ENCODE measurements around the gene MORF4L2.

MORF4L2 gene, protein sequence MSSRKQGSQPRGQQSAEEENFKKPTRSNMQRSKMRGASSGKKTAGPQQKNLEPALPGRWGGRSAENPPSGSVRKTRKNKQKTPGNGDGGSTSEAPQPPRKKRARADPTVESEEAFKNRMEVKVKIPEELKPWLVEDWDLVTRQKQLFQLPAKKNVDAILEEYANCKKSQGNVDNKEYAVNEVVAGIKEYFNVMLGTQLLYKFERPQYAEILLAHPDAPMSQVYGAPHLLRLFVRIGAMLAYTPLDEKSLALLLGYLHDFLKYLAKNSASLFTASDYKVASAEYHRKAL

DNA sequence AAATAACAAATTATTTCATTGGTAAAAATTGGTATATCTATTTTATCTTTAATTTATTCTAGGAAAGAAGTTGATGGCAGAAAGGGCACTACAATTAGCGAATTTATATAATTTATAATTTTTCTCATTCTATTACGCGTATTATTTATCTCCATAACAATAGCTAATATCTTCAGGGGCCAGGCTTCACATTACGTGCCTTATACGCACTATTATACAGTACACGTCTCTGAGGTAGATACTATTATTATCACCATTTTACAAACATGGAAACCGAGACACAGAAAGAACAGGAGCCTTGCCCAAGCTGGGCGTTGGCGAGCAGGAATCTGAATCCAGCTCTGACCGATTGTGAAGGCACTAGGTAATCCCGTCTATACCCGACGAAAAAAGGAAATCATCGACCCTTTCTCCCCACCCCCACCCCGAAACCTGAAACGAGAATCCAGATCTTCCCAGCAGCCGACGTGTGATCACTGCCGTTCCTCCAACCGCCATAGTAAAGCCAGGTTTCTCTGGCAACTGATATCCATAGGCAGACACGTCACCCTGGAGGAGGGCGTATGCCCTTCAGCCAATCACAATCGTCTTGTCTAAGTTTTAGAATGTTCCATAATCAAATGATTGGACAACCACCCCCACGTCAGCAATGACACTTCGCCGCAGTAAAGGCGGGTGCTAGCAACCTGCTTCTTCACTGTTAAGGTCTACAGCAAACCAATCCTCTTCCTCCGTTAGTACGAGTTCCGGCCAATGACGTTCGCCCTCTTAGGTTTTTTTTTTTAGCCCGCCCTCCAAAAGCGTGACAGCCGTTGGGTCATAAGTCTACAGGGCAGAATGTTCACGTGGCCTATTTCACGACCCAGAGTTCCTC lies at the start of gene MORF4L2:
TSS of gene MORF4L2 (minus strand) at position 501 of the 874 bp plus-strand sequence. CDS start 9,672 bp downstream, outside the sequence.
- peak; percentile 86 for DNase-seq

DNA sequence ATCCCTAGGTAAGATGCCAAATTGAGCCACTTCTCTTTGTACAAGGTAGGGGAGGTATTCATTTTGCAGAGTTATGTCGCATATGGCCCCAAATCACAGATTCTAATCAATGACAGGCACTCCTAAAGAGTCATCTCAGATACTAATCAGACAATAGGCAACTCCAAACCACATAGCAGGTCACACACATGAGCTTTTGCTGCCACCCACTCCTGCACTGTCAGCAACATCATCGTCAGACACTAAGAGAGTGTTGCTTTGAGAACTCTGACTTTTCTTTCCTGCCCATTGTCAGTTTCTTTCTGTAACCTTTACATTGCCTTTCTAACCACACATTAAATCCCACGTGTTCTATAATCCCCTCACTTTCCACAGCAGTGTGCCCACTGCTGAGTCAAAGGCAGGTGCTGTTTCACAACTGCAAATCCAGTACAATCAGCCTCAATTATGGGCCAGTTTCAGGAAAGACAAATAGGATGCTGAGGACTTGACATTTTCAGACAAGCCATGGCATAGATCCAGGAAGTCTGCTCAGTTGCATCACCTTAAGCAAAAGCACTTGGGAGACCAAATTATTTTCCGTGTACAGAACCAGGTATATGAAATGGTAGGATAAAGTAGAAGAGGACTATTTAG lies 47.7 kb upstream of the MORF4L2 start:
- DNase-seq: no peak

DNA sequence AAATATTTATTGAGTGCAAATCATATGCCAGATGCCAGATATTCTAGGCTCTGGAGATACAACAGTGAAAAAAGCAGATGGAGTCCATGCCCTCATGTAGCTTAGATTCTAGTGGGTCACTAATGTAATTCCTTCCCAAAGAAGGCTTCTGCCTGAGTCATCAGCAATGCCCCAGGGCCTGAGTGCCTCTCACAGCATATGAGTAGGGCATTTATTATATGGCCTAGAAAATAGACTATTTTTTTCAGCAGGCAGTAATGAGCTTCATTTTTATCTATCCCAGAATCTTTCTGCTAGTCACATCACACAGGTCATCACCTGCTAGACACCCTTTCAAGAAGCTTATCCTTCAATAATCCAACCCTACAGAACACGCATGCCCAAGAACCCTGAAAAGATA lies 46.5 kb upstream of the MORF4L2 start:
- no peak for DNase-seq

DNA sequence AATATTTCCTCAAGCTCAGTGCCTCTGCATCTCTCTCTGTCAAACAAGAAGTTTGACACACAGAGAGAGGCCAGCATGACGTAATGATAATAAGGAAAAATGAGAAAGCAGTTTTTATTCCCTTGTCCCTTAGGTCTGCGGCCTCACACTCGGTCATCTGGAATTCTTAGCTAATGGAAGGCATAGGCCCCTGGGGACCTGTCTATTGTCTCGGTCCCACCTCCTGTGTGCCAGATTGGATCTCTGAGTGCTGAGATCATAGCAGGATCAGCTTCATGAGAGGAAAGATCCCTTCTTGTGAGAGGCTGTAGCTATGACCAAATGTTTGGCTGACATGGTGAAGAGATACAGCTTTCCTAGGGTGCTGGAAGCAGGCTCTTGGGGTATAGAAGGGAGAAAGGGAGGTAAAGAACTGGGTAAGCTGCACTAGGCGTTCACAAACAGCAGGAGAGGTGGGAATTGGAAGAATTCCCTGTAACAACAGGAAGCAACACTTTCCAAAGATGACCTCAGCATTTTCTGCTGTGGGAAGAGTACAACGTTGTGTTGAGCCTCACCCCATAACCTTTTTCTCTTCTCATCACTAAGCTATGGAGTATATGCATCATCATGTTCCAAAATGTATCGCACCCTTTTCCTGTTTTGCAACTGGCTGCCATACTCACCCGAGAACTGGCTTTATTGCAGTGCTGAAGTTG lies 44.4 kb upstream of the MORF4L2 start:
- no peak for DNase-seq

DNA sequence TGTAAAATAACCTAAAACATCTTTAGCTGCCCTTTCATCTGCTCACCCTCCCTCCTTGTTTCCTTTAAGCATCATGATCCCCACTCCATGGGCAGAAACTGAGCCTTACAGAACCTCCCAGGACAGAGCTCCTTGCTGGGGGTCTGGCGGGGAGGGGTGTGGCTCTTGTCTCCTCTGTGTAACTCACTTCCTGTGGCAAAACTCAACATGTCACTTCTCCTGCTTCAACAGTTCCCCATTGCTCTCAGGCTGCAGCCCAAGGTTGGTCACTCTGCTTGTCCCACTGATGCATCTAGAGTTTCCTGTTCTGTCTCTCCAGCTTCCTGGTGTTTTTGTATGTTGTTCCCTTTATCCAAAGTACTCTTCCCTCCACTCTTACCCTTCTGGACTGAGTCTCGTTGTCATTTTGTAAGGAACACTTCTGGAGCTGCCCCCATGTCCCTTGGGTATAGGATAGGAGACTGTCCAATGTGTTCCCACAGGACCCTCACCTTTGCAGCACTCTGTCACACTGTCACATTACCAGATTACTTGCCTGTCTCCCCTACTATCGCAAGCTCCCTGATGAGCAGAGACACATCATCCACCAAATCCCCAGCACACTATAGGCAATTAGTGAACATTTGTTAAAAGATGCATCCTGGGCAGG lies 43.8 kb upstream of the MORF4L2 start:
- no peak for DNase-seq

DNA sequence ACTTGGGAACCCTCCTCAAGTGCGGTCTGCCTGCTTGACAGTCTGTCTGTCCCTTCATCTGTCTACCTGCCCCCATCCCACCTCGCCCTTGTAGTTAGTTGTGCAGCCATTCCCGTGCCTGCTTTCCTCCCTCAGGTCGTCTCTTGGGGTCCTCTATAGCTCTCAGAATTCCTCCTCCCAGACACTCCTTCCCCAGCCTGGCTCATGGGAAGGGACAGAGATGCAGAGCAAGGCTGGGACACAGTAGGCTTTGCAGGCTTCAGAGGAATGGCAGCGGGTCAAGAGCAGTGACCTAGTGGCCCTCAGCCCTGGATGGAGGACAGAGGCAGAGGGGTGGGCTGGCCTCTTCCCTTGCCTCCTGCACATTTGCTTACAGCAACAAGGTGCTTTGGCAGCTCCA lies 42.5 kb upstream of the MORF4L2 start:
- DNase-seq: no peak

DNA sequence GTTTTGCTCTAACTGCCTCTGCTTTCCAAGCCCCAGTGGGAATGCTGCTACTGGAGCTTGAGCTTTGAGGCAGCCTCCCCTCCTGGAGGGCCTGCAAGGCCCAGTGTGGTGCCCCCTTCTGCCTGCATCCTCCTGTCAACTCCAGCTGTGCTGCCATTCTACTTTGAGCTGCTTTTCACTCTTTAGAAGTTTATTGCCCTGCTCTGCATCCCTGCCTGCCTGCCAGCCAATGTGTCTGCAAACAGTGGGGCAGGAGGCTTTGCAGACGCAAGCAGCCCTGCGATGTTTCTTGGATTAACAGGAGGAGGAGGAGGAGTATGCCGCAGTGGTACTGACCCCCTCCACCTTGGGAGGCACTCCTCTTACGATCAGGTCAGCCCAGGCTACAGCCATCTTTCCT lies 40.6 kb upstream of the MORF4L2 start:
- DNase-seq: no peak

DNA sequence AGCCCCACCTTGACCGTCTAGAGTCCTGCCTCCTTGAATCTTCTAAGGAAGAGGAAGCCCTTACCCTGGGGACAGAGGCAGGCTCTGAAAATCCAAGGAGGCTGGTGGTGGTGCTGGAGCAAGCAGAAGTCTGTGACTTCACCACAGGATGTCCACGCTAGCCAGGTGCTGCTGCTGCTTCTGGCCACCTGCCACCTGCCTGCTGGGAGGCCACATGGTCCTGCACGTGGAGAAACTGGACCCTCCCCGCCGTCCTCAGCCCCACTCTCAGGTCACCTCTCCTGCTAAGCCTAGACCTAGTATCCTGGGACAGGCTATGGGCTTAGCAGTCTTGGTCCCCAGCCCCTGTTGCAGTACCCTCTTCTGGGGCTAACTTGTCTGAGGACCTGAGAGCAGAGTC lies 40.0 kb upstream of the MORF4L2 start:
- no peak for DNase-seq

DNA sequence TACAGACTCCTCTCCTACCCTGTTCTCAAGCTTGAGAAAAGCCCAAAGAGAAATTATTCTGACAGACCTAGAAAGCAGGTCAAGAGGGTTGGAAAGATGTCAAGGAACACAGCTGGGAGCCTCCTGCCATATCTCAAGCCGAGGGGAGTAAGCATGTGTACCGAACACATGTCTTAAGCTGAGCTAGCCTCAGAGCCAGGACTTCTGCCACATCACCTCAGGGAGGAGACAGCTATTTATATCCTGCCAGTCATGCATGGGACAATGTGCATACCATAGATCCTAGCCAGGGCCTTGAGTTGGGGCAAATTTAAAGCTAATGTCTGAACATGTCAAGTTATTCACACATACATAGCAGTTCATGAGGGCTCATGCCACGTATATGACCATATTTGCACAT lies 36.0 kb upstream of the MORF4L2 start:
- DNase-seq: no peak

DNA sequence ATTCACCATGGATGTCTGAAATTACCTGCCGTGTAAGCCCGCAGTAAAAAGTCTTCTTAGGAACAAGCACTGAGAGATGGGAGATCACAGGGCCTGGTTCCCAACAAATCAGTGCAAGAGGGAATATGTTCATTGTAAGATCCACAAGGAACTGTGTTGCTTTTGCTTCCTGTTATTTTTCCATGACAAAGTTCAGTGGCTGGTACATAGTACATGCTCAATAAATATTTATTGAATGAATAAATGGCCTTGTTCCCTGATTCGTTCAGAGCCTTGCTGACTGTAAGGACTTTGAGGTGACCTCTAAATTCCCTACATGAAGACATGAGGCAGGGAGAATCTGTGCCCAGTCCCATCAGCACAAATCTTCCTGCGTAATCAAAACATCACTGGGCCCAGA lies 31.6 kb upstream of the MORF4L2 start:
- no peak for DNase-seq

DNA sequence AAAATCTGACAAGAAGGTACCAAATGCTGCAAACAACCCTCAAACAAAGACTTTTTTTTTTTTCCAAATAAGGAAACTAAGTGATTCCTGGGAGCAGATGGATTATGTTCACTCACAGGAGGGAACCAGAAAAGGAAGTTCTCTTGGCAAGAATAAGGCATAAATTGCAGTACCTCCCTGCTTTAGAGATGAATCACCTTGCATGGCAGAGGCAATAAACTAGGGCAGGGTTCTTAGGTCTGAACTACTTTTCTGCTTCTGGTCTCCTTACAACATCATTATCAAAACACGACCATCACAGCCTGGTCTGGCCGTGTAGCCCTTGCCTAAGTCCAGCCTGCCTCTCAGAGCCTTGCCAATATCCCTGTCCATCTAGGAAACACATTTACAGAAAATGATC lies 30.5 kb upstream of the MORF4L2 start:
- no peak for DNase-seq

DNA sequence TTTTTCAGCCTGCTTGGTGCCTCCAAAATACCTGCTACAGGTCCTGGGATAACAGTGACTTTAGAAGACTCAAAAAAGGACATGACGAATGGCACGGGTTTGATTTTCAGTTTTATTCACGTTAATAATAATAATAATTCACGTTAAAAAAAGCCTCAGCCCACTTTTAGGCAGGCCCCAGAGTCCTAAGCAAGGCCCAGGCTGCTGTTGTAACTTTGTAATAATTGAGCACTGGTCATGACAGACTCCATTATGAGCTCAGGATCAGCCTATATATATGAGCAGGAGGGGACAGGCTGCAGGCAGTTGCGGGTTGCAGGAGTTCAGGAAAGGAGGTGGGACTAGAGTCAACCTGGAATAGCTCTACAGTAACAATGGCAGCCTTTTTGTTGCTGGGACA lies 24.1 kb upstream of the MORF4L2 start, which contains the start of gene TMEM31:
TSS of gene TMEM31 (plus strand) at position 301 of the 400 bp plus-strand sequence. CDS start 1,350 bp downstream, outside the sequence.
- no peak for DNase-seq

DNA sequence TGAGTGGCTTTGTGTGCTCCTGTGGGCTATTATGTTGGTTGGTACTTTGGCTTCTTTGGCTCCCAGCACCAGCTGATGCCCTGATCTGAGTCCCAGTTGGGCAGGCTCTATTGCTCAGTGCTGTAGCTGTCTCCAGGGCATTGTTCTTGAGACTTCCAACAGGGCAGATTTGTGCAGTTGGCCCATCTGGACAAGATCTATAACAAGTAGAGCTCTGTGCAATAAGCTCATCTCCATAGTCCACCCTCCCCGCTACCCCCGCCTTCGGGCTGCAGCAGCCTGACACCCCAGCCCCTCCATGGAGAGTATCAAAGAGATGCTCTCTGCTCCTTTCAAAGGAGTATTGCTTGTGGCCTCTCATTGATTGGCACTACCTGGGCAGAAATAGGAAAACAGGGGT lies 18.4 kb upstream of the MORF4L2 start:
- no peak for DNase-seq

DNA sequence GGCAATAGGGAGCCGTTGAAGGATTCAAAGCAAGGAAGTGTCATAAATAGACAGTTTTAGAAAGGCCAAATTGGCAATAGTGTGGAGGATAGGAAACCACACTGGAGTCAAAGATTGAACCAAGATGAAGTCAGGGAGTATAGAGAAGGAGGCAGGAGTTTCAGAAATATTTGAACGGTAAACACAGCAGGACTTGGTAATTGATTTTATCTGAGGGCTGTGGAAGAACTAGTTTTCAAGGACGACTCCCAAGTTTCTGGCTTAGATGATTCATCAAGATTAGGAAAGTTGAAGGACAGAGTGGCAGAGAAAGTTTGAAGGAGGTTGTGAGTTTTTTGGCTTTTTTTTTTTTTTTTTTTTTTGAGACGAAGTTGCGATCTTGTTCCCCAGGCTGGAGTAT lies 12.7 kb upstream of the MORF4L2 start:
- no peak for DNase-seq

DNA sequence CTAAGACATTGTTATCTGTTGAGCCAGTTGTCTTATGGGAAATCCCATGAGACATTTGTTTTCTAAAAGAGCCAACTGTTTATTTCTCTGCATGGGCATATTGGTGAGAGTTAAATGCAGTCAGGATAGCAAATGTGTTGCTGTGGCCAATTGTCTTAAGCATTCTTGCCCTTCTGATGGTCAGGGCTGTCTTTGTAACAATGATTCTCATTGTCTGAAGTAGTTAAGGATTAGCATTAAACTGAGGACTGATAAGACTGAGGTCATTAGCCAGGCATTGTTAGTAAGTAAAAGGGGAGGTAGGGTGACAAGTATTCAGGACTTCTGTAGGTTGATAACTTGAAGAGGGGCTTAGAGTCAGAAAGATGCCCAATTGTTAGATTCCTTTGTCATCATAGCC lies 11.2 kb upstream of the MORF4L2 start:
- DNase-seq: no peak

DNA sequence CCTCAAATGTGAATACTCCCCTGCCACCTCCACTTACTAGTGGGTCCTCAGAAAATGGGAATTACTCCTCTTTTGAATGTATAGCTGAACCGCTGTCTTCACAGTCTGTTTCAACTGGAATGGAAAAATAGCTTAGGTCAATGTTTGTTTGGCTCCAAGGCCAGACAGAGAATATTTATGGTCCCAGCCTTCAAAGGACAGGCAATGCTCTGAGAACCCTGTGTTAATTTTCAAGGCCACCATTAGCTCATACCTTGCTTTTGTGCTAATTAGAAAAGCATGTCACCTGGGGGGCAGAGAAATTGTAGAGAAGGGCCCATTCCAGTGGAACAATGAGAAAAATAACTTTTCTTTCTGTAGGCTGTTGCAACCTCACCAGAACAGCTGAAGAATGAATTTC lies 4.6 kb upstream of the MORF4L2 start:
- DNase-seq: no peak

DNA sequence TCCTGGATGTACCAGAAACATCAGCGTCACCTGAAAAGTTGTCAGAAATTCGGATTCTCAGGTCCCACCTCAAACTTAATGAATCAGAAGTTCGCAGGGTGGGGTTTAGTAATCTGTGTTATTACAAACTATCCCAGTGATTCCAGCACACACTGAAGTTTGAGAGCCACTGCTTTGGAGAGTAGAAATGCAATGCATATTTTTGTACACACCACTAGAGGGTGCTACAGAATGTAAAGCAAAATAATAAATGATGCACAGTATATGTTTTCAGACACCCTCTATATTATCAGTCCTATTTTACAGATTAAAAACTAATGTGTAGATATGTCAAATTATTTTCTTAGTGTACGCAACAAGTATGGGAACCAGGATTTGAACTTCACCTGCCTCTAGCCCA lies 2.4 kb upstream of the MORF4L2 start:
- DNase-seq: no peak

DNA sequence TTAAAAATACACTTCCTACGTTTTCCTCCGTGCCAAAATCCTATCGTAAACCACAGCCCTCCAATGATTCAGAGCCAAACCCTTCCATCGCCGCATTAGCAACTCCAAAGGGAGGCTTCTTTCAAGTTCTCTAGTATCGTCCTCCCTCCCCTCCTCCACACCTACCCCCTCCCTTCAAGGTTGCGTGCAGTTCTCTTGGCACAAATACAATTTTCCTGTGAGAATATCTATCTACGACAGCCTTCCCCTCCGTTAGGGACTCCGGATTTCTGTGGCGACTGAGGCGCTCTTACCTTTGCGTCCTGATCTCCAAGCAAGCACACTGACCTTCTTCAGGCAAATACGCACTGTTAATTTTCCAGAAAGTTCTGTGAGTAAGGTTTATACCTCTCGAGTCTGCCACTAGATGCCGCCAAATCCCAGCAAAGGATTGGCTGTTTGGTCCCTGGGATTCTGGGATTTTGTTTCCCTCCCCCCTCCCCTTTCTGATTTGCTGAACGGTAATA lies 1.2 kb upstream of the MORF4L2 start:
- peak; percentile 39 for DNase-seq

DNA sequence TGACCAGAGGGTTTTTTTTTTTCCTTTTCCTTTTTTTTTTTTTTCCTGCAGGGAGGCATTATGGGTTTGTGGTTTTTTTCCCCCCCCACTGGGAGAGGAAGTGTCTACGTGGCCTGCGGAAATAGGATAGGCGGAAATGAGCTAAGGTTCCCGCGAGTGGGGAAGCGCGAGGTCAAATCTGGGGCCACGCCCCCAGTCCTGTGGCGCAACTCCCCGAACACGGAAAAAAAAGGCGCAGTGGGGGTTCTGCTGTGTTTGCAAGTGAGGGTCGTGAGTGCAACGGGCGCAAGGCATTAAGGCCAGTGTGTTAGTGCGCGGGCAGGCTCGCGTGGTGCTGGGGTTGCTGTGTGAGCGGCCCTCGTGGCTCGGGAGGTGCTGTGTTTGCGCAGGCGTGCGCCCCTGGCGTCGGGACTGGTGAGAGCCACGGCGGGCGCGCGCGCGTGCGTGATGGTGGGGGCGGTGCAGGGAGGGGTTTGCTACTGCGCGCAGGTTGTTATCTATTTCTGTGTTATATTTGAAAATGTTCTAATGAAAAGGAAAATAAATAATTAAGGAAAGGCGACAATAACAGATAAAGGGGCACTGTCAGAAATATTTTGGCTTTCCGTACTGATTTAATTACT lies 685 bp upstream of the MORF4L2 start:
- peak; percentile 83 for DNase-seq

DNA sequence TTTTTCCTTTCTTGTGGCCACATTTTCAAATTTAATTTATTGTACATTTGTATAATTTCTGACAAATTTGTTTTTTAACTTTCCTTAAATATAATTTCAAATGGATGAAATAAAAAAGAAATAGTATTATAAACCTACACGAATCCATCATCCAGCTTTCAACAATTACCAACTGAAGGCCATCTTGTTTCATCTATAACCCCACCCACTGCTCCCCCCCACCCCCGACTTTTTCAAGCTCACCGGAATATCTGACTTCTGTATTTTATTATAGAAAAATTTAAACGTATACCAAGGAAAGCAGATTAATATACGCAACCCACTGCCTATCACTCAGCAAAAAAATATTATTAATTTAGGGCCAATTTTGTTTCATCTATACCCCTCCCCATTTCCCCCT lies 1.1 kb downstream of the MORF4L2 start:
- no peak for DNase-seq

DNA sequence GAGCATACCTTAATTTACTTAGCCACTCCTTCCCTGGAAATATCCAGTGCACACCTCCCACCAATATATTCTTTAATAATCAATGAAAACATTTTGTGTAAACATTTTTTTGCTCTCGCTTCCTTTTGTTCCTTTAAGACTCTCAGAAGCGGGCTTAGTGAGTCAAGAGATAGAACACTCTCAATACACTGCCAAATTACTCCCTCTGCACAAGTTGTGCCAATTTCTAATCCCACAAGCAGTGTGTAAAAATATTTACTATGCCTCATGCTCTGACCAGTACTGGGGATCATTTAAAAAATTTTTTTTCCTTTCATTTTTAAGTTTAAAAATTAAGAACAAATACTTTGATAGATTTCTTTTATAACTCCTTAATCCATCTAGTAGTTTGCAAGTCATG lies 5.1 kb downstream of the MORF4L2 start:
- DNase-seq: no peak
